ENCODE measurements around the gene HEATR1.

GRCh38 chr1:236589531-236589930 is 14.8 kb downstream of the HEATR1 start:
- TF ChIP-seq CTCF (IDR thresholded peaks at IDR 0.05; ENCODE audit: low read depth, low read length) (no peak), POLR2A (IDR thresholded peaks at IDR 0.05; ENCODE audit: extremely low read depth, insufficient read length) (no peak), MAX (IDR thresholded peaks at IDR 0.05; ENCODE audit: low read depth, low read length) (no peak)
